ENCODE results near the gene FARS2.

GRCh38 chr6:5540370-5540769 lies 279.1 kb downstream of the FARS2 start:
- TF ChIP-seq CTCF (IDR thresholded peaks at IDR 0.05) = no peak
- TF ChIP-seq EP300 (IDR thresholded peaks at IDR 0.05) = no peak
- TF ChIP-seq POLR2A (IDR thresholded peaks at IDR 0.05) = no peak
